Measurements from ENCODE around the gene S100A6. TPM values are rescaled to one million over a fixed set of nuclear protein-coding genes. Genes with fewer than 3 reads are reported as not detected.
A peak's percentile ranks its signal among the peaks of the same experiment; 100 is the strongest.

The S100A6 gene
- total and polyA plus RNA-seq, 4 donors = 5.7 to 124 (median 28.7) TPM

DNA sequence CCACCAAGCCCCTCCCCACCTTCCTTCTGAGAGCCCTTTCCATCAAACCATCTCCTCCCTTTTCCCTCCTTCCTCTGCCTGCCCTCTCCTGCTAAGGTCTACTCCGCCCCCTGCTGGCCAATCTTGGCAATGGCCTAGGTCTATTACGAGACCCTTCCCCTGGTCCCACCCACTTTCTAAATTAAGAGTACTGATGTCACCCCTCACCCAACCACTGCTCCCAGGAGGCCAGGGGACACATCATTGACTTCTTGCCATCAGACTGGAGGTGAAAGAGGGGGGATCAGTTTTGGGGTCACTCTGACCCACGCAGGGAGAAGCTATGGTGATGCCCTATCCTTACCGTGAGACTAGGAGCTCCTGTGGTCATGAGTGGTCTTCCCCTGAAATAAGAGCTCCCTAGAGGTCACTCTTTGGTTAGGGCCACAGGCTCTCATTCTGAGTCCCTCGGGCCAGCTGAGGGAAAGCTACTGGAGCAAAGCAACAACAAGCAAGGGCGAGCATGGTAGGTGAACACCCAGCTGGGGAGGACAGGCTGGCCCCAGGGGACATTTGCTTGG lies 40.7 kb downstream of the S100A6 start:
- TF ChIP-seq RAD21 (IDR thresholded peaks at IDR 0.05) (peak; percentile 88 to 89), TAF1 (conservative IDR thresholded peaks at IDR 0.05) (no peak), EGR1 (IDR thresholded peaks at IDR 0.05; ENCODE audit: low read depth in 2 of 2) (no peak)
- TF ChIP-seq, protein P1, sequence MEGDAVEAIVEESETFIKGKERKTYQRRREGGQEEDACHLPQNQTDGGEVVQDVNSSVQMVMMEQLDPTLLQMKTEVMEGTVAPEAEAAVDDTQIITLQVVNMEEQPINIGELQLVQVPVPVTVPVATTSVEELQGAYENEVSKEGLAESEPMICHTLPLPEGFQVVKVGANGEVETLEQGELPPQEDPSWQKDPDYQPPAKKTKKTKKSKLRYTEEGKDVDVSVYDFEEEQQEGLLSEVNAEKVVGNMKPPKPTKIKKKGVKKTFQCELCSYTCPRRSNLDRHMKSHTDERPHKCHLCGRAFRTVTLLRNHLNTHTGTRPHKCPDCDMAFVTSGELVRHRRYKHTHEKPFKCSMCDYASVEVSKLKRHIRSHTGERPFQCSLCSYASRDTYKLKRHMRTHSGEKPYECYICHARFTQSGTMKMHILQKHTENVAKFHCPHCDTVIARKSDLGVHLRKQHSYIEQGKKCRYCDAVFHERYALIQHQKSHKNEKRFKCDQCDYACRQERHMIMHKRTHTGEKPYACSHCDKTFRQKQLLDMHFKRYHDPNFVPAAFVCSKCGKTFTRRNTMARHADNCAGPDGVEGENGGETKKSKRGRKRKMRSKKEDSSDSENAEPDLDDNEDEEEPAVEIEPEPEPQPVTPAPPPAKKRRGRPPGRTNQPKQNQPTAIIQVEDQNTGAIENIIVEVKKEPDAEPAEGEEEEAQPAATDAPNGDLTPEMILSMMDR (IDR thresholded peaks at IDR 0.05; ENCODE audit: low read depth, low read length, missing input control) = peak; percentile 83
- no peak overlapping the region for H3K27ac ChIP-seq (ENCODE audit: low read depth in 1 of 2, low read length in 2 of 2)
- no peak overlapping the region for H3K4me3 ChIP-seq (ENCODE audit: low read depth in 1 of 3, low read length in 3 of 3)
- DNase-seq (ENCODE audit: low spot score) = peak; percentile 80
- WGBS = 37% methylated on average over 6 of the region's 6 CpGs
- peaks cover 0 to 2% (median 0%) of the 10 kb centered on the region in 4 donors for H3K27me3 ChIP-seq (ENCODE audit: control insufficient read depth in 4 of 4, insufficient read depth in 4 of 4, low read length in 3 of 4)
- H3K9ac ChIP-seq (ENCODE audit: low read depth in 1 of 2, low read length in 2 of 2) = no peak overlapping the region
- H3K36me3 ChIP-seq (ENCODE audit: control insufficient read depth in 4 of 4, insufficient read depth in 3 of 4, low read depth in 1 of 4, low read length in 3 of 4) = no peaks in the 10 kb centered on the region
- no peaks in the 10 kb centered on the region for H3K9me3 ChIP-seq (ENCODE audit: control insufficient read depth in 4 of 4, low read length in 3 of 4)
- H3K4me1 ChIP-seq (ENCODE audit: control insufficient read depth in 4 of 4, insufficient read depth in 4 of 4, low read length in 3 of 4) = no peaks in the 10 kb centered on the region

- TF ChIP-seq NR2F2 (IDR thresholded peaks at IDR 0.05) (peak; percentile 68), RXRA (IDR thresholded peaks at IDR 0.05) (no peak)
- H3K27ac ChIP-seq (ENCODE audit: low read depth in 1 of 2, low read length in 2 of 2) = no peak overlapping the region
- WGBS = 73% methylated on average over 6 of the region's 6 CpGs
- no peaks in the 10 kb centered on the region for H3K36me3 ChIP-seq (ENCODE audit: control insufficient read depth in 4 of 4, insufficient read depth in 3 of 4, low read depth in 1 of 4, low read length in 3 of 4)
- DNase-seq (ENCODE audit: low spot score) = no peak
- no peak overlapping the region for H3K9ac ChIP-seq (ENCODE audit: low read depth in 1 of 2, low read length in 2 of 2)
- H3K27me3 ChIP-seq (ENCODE audit: control insufficient read depth in 4 of 4, insufficient read depth in 4 of 4, low read length in 3 of 4) = peaks cover 0 to 2% (median 0%) of the 10 kb centered on the region in 4 donors
- H3K9me3 ChIP-seq (ENCODE audit: control insufficient read depth in 4 of 4, low read length in 3 of 4) = no peaks in the 10 kb centered on the region
- H3K4me3 ChIP-seq (ENCODE audit: low read depth in 1 of 3, low read length in 3 of 3) = no peak overlapping the region
- no peaks in the 10 kb centered on the region for H3K4me1 ChIP-seq (ENCODE audit: control insufficient read depth in 4 of 4, insufficient read depth in 4 of 4, low read length in 3 of 4)
Measured at GRCh38 chr1:153493343-153493960, 42.3 kb downstream of the S100A6 start.

DNA sequence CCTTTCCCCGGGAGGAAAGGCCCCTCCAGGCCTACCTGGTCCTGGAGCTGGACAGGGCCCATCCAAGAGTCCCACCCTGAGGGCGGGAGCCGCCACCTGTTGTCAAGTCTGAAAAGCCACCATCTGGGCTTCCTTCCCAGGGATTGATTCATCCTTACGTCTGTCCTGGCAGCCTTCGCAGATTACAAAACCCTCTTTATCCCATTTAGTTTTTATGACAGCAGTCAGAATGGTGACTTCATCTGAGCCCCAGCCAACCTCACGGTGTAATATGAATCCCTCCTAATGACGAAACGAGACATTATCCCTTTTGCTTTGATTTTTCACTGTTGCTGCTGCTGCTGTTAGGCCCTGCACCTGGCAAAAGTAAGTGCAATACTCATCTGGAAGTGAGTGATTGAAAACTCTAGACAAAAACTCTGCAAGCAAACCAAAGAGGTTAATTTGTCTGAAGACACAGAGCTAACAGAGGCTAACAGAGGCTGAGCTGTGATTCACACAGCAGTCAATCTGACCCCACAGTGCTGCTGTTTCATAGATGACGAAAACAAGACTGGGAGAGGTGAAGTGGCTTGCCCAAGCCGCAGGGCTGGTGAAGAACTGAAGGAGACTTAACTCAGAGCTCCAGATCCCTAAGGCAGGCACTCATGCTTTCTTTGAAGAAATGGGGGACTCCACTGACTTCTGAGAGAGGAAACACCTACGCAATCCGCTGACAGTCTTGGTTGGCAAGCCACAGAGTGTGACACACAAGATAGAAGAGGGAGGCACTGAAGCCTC lies 45.3 kb downstream of the S100A6 start:
- no peaks in the 10 kb centered on the region for H3K9me3 ChIP-seq (ENCODE audit: control insufficient read depth in 4 of 4, low read length in 3 of 4)
- no peak overlapping the region for H3K27ac ChIP-seq (ENCODE audit: low read depth in 1 of 2, low read length in 2 of 2)
- H3K9ac ChIP-seq (ENCODE audit: low read depth in 1 of 2, low read length in 2 of 2) = no peak overlapping the region
- no peak overlapping the region for H3K4me3 ChIP-seq (ENCODE audit: low read depth in 1 of 3, low read length in 3 of 3)
- no peaks in the 10 kb centered on the region for H3K27me3 ChIP-seq (ENCODE audit: control insufficient read depth in 4 of 4, insufficient read depth in 4 of 4, low read length in 3 of 4)
- no peaks in the 10 kb centered on the region for H3K36me3 ChIP-seq (ENCODE audit: control insufficient read depth in 4 of 4, insufficient read depth in 3 of 4, low read depth in 1 of 4, low read length in 3 of 4)
- 56% methylated on average over 12 of the region's 12 CpGs for WGBS
- TF ChIP-seq, protein P1 (IDR thresholded peaks at IDR 0.05; ENCODE audit: low read depth, low read length, missing input control) = no peak
- no peak for TF ChIP-seq ATF3 (IDR thresholded peaks at IDR 0.05)
- TF ChIP-seq GABPA (IDR thresholded peaks at IDR 0.05 in 1 of 2, conservative IDR thresholded peaks at IDR 0.05 in 1 of 2) = no peak
- TF ChIP-seq SP1 (IDR thresholded peaks at IDR 0.05) = no peak
- no peak for TF ChIP-seq JUND (IDR thresholded peaks at IDR 0.05)
- TF ChIP-seq FOXA2 (IDR thresholded peaks at IDR 0.05) = no peak
- TF ChIP-seq NR2F2 (IDR thresholded peaks at IDR 0.05) = no peak
- TF ChIP-seq RXRA (IDR thresholded peaks at IDR 0.05) = no peak
- no peak for TF ChIP-seq YY1 (IDR thresholded peaks at IDR 0.05)
- no peak for TF ChIP-seq TAF1 (conservative IDR thresholded peaks at IDR 0.05)
- no peak for TF ChIP-seq REST (IDR thresholded peaks at IDR 0.05)
- no peaks in the 10 kb centered on the region for H3K4me1 ChIP-seq (ENCODE audit: control insufficient read depth in 4 of 4, insufficient read depth in 4 of 4, low read length in 3 of 4)
- DNase-seq (ENCODE audit: low spot score) = no peak

Data from liver (tissue), 9 donors.